ENCODE measurements around the gene HTATSF1.

The HTATSF1 gene

DNA sequence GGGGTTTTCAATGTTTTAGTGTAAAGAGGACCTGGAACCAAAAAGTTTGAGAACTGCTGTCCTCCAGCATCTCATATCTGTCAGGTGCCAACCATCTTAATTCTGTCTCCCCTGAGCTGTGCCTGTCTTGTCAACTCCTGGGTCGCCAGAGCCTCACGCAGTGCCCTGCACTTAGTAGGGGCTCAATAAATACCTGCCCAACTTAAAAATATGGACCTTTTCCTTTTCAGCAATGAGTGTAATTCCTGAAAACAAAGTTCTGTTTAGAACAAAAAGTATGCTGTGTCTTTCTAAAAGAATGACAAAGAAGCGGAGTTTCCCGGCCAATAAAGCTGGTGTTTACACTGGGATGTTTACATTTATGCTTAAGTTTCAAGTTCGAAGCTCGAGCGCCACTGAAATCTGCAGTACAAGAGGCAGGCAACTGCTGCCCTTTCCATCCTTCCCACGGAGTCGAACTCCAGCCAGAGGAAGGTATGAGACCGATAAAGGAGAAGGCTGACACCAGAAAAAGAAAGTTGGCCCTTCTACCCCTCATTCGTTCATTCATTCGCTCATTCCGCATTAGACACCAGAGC is 1.1 kb upstream of the HTATSF1 start:
- DNase-seq (ENCODE audit: low read depth), result no peak

DNA sequence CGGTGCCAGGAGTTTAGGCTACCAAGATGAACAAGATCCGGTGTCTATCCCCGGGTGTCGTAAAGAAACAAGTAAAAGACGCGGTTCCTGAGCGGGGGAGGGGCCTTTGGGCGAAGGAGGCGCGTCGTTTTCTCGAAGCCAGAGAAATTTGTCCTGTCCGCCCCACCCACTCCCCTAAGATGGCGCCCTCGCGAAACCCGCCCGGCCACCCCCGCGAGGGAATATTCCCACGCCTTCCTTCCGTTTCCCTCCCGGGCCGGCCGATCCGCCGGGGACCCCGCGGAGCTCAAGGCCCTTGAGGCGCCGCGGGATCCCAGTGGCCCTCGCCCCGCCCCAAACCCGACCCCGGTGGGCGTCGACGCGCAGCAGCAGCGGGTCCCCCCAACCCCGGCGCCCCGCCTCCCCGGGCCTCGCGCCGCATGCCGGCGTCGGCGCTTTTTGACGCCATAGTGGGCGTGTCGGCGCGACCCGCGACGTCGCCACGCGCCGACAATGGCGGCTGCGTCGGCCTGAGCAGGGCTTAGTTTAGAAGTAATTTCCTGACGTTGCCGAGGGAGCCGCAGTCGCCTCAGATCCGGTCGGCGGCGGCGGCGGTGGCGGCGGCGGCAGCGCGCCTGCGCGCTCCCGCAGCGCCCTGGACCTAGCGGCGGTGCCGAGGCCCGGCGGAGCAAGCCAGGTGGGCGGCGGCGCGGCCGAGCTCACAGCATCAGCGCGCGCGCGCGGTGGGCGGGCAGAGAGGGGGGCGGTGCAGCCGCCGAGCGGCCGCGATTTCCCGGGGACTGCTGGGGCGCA is 432 bp upstream of the HTATSF1 start:
- peak; percentile 76 for DNase-seq (ENCODE audit: low read depth)

DNA sequence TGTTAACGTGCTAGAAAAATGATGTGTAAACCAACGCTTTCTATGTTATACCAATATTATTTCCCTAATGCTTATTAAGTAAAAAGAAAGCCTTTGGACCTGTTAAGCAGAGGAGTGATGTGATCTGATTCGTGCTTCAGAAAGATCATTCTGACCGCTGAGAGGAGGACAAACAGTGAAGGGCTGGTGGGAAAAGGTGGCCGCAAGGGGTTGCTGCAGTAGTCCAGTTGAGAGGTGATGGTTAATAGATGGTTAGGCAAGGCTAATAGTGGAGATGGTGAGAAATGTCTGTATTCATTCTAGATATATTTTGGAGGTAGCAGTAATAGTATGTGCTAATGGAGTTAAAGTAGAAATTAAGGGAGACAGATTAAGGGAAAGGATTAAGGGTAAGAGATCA is 21.7 kb downstream of the HTATSF1 start:
- no peak for DNase-seq (ENCODE audit: low read depth)

DNA sequence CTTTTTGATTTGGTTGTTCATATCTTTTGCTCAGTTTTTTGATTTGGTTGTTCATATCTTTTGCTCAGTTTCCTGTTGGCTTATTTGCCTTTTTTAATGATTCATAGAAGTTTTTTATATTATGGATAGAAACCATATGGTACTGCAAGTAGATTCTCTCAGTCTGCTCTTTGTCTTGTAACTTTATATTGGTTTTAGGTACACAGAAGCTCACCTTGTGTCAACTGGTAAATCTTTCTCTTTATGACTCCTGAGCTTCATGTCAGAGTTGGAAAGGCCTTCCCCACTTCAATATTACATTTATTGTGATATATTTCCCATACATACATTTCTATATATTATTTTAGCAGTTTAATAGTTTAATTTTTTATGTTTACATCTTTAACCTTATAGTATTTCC is 26.4 kb downstream of the HTATSF1 start:
- DNase-seq (ENCODE audit: low read depth), result no peak

DNA sequence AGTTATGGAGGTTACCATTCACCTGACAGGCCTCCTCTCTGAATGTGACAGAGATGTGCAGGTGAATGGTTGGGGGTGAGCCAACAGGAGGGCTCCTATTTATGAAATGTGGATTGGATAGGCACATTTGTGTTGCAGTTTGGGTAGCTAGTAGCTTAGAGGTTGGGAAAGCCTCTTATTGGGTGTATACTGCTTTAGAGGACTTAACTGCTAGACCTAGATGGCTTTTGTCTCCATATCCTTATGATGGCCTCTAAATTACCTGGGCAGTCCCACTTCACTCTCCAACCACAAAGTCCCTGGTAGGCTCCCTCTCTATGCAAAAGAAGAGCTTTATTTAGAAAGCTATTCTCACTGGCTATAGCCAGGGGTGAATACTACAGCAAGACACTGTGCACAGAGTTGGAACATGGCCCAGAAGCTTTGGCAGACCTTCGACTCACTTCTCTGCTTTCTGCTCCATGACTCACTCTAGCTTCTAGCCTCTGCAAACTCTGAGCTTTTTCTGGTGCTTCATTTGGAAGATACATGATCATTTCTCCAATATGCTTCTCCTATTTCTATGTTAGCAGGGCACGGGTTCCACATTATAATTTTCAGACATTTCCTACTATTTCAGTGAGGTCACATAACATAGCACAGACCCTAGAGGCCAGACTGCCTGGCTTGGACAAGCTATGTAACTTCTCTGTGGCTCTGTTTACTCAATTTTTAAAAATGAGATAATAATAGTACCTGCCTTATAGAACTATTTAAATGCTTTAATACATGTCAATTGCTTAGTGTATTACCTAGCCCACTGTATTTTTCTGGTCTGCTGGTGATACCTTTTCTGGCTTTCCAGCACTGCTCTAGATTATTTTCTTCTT is 28.6 kb downstream of the HTATSF1 start:
- DNase-seq (ENCODE audit: low read depth), result peak; percentile 81

DNA sequence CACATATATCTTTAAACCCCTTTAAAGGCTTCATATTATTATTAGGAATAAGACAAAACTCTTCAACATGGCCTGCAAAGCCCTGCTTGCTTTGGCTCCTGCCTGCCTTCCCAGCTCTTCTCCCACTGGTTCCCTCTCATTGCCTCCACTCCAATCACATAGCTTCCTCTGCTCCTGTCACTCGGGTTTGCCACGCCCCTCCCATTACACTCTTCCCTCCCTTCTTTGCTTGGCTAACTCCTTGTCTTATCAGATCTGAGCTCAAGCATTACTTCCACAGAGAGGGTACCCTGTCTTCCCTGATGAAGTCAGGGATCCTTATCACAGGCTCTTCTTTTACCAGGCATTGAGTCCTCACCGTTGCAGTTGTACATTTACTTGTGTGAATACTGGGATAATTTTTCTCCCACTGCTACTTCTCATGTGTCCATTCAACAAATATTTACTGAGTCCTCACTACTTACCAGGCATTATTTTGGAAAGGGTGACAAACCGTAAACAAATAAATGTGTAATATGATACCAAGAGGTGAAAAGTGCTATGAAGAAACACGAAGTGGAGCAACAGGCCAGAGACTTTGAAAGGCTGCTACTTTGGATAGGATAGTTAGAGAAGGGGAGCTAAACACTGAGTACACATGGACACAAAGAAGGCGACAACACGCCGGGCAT is 31.4 kb downstream of the HTATSF1 start:
- no peak for DNase-seq (ENCODE audit: low read depth)

DNA sequence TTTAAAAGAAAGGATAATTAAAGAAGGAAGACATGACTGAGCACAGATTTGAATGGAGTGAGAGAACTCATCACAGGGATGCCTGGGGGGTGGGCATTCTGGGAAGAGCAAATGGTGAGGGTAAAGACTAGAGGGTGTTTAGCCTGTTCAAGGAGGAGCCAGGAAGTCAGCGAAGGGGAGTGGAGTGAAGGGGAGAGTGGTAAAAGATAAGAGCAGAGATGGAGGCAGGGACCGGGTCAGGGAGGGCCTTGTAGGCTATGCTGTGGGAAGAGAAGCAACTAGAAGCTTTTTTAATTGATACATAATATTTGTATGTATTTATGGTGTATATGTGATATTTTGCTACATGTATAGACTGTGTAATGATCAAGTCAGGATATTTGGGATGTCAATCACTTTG is 32.4 kb downstream of the HTATSF1 start:
- DNase-seq (ENCODE audit: low read depth), result no peak

DNA sequence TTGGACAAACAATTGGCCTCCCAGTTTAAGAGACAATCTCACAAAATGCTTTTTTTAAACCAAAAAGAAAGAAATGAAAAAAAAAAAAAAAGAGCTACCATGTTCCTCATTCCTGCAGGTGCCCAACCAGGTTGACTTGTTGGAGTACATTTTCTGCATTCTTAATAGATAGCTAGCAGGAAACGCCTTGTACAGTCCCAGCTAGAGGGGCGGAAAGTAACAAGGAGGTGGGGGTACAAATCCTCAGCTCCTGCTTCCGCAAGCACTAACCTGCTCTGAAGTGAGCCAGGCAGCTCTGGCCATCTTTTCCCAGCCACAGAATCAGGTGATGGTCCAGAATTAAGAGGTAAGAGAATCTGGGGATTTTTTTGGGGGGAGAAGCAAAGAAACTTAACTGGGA is 34.6 kb downstream of the HTATSF1 start, which contains the start of gene VGLL1:
VGLL1 (plus strand) TSS at position 265 of the 400 bp plus-strand sequence. CDS start 3,806 bp downstream, outside the sequence.
- no peak for DNase-seq (ENCODE audit: low read depth)

DNA sequence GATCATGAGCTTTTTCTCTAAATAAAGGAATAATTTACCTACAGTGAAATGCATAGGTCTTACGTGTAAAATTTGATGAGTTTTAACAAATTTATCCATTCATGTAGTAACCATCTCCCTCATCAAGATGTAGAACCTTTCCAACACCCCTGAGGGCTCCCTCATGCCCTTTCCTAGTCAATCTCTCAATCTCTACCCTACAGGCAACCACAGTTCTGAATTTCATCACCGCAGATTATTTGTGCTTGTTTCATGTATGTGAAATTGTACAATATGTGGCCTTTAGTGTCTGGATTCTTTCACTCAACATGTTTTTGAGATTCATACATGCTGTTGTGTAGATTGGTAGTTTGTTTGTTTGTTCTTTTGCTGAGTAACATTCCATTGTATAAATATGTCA is 36.7 kb downstream of the HTATSF1 start:
- DNase-seq (ENCODE audit: low read depth), result no peak

DNA sequence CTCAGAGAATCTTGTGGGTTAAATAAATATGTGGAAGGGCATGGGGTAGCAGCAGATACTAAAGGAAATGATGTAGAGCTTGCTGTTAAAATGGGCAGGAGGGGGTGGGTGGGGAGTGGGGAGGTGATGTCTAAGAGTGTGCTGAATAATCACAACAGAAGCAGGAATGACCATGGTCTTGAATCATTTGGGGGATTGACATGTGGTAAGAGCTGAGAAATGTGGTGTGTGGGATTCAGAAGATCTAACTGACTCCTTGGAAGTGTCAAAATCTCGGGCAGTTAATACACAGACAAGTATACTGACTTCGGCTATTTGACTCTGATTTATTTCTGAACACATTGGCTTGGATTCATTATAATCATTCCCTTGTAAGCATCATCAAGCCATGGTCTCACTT is 41.4 kb downstream of the HTATSF1 start:
- no peak for DNase-seq (ENCODE audit: low read depth)

DNA sequence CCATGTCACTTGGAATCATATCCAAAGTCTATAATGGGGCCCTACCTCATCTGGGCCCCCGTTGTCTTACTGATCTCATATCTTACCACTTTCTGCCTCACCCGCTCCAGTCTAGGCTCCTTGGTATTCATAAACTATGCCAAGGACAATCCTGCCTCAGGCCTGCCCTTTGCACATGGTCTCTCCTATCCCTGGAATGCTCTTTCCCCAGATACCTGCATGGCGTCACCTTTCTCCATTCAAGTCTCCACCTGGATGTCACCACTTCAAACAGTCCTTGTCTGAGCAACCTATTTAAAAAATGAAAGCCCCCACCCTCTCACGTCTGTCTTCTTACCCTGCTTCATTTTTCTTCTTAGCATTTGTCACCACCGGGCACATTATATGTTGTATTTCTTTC is 42.8 kb downstream of the HTATSF1 start:
- DNase-seq (ENCODE audit: low read depth), result no peak

DNA sequence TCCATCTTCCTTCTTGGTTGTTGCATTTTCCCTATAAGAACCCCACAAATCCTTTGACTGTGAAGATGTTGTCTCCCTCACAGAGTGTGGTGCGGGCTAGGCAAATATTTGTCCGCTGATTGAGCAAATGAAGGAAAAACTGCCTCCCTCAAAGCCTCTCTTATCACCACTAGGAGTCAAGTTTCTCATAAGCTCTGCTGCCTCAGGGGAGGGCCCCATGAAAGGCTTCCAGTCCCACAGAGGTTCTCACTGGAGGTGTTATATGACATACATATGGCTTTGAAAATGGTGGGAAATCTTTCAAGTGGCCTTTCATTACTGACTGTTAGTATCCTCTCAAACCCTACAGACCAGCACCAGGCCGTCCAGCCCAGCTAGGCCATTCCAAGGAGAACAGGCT is 43.9 kb downstream of the HTATSF1 start:
- DNase-seq (ENCODE audit: low read depth), result no peak

DNA sequence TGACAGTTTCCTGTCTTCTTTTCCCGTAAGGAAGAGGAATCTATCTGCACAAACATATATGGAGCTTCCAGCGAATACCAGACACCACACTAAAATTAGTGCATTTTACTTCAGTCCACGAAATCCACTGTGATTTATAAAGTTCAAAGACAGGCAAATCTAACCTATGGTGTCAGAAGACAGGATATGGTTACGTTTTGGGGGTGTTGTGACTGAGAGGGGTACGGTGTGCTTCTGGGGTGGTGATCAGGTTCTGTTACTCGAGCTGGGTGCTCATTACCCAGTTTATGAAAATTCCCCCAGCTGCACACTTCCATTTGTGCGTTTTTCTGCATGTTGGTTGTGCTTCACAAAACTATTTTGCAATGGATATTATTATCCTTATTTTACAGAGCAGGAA is 44.9 kb downstream of the HTATSF1 start:
- DNase-seq (ENCODE audit: low read depth), result no peak

DNA sequence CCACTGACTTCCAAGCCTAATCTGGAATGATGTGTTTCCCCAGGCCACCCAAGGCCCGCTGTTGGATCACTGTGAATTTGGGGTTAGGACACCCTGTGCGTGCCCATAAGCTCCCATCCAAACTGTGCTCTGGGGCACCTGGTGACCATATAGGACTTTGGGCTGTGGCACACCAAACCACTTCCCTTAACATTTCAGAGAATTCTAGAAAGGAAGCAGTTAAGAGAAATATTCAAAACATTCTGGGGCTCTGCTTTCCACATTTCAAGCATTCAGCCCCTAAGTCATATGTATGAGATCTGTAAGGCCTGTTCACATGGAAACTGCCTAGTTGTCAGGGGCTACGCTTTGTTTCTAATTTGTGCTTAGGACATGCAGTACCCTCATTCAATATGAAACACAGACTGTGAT is 49.0 kb downstream of the HTATSF1 start:
- no peak for DNase-seq (ENCODE audit: low read depth)

DNA sequence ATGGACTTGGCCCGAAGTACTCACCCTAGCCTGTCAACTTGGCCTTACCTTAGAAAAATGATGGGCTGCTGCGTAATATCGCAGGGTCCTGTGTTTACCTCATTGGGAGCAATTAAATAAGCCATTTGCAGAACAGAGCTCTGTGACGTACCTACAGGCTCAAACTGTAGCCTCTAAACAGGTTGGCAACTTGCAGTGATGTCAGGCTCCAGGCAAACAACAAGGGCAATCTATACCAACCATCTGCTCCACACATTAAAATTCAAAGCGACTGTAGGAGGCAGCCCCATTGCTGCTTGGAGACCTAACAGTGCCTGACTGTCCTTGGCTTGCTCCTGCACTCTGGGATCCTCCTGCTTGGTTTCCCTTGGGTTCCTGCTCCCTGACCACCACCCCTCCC is 51.8 kb downstream of the HTATSF1 start:
- DNase-seq (ENCODE audit: low read depth), result no peak

DNA sequence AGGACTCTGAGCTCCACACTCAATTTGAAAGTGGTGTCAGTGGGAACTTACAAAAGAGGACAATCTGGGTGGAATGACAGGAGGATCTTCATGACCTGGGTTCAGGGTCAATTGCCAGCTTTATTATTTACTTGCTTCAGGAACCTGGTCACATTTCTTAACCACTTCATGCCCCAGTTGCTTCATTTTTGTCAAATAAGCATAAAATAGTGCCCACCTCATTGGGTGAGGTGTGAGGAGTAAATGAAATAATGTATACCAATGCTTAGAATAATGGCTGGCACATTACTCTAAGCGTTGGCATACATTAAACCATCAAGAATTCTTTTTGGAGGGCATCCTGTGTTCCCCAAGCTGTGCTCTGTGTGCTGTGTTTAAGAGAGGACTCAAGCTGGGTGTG is 54.0 kb downstream of the HTATSF1 start:
- no peak for DNase-seq (ENCODE audit: low read depth)

DNA sequence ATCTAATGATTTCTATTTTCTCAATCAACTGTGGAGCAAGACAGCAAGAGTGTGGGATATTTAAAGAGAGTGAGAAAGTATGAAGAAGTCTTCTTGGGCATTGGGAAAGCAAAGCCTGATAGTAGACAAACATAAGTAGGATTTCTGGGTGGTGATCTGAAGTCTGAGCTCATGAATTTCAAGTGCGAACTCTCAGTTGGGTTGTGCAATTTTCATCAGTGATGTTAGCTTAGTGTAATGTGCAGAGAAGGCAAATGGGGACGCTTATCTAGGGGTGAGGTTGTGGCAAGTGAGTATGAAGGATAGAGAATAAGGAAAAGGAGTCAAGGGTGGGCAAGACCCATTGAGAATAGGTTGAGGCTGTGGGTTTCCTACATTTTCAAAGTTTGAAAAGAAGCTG is 58.3 kb downstream of the HTATSF1 start:
- DNase-seq (ENCODE audit: low read depth), result no peak

All from stromal cell of bone marrow (primary cell).